HG03135 (cell line): ENCODE data around the gene STAB2.

ENCODE experiments used
- ATAC-seq: cut with Tn5 transposase; IDR thresholded peaks from one replicate; pipeline ENCODE4 v1.9.1; 2021; ENCODE audit warnings: mild to moderate bottlenecking, moderate library complexity; ENCODE audit not compliant: unreplicated experiment

The STAB2 gene

GRCh38 chr12:103586791-103587370 lies at the start of gene STAB2:
TSS of gene STAB2 (plus strand) at chr12:103587273. CDS start at chr12:103587477, 204 bp downstream.
- ATAC-seq: no peak

- ATAC-seq: no peak
Observed at GRCh38 chr12:103538397-103538796, 48.7 kb upstream of the STAB2 start.

DNA sequence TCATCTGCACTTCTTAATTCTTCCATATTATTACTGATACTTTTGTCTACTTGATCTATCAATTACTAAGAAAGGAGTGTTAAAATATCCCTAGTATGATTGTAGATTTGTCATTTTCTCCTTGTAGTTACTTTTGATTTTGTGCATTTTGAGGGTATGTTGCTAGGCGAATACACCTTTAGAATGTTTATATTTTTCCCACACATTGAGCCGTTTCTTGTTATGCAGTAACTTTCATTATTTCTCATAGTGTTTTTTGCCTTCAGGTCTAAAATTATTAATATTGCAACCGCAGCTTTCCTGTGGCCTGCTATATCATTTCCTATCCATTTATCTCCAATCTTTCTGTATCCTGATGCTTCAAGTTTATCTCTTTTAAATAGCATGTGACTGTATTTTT lies 46.8 kb upstream of the STAB2 start:
- ATAC-seq: no peak

GRCh38 chr12:103542078-103542477 lies 45.0 kb upstream of the STAB2 start:
- ATAC-seq: no peak

DNA sequence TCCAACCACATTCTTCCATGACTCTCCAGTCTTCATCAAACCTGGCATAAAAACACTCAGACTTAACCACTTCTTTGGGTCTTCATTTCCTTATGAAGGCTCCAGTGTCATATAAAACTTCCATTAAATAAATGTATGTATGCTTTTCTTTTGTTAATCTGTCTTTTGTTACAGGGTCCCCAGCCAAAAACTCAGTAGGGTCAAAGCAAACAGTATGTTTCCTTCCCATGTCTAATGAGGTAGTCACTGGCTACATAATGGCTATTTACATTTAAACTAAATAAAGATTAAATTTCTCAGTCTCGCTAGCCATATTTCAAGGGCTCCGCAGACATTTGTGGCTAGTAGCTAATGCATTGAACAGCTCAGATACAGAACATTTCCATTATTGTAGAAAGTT lies 40.1 kb upstream of the STAB2 start:
- no peak for ATAC-seq

- no peak for ATAC-seq
Observed at GRCh38 chr12:103547376-103547775, 39.7 kb upstream of the STAB2 start.

GRCh38 chr12:103547929-103548328 lies 39.1 kb upstream of the STAB2 start:
- ATAC-seq: no peak

GRCh38 chr12:103548622-103549601 lies 38.2 kb upstream of the STAB2 start:
- no peak for ATAC-seq

- no peak for ATAC-seq
Observed at GRCh38 chr12:103556890-103557627, 30.0 kb upstream of the STAB2 start.

- no peak for ATAC-seq
Observed at GRCh38 chr12:103557628-103558010, 29.5 kb upstream of the STAB2 start.

GRCh38 chr12:103558879-103559278 lies 28.2 kb upstream of the STAB2 start:
- no peak for ATAC-seq

DNA sequence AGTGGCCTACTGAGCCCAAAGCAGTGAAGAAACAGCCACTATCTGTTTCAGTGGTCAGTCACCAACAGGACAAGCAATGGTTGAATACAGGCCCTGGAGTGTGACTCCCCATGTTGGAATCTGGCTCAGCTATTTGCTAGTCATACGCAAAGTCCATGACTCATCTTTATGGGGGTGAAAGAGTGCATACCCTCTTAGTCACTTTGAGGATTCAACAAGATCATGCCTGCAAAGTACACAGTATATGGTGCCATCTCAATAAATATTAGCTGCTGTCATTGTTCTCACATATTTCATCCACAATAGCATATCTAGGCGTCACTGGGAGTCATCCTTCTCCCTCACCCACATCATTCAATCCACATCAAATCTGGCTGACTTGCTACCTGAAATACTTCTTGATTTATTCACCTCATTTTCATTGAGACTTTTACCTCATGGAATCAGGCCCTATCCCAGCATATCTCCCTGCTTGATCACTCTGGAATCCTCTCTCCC lies 26.4 kb upstream of the STAB2 start:
- ATAC-seq: no peak

DNA sequence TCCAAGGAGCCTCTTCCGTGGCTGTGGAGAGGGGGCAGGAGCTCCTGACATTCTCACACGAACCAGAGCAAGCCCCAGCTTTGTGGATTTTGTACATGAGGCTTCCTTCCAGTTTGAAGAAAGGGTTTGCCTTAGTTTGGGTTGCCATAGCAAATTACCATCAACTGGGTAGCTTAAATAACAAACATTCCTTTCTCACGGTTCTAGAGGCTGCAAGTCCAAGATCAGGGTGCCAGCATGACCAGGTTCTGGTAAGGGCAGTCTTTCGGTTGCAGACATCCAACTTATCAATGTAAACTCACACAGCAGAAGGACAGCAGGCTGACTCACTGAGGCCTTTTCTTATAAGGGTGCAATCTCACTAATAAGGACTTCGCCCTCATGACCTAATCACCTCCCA lies 25.9 kb upstream of the STAB2 start:
- ATAC-seq: no peak

GRCh38 chr12:103566398-103566797 lies 20.7 kb upstream of the STAB2 start:
- no peak for ATAC-seq

DNA sequence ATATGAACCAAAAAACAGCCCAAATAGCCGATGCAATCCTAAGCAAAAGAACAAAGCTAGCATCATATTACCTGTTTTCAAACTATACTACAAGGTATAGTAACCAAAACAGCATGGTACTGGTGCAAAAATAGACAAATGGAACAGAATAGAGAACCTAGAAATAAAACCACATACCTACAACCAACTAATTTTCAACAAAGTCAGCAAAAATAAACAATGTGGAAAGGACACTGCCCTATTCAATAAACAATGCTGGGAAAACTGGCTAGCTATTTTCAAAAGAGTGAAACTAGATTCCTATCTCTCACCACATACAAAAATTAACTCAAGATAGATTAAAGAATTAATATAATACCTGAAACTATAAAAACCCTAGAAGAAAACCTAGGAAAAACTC lies 17.8 kb upstream of the STAB2 start:
- no peak for ATAC-seq

- no peak for ATAC-seq
Observed at GRCh38 chr12:103571286-103571685, 15.8 kb upstream of the STAB2 start.

- ATAC-seq: no peak
Observed at GRCh38 chr12:103572312-103573045, 14.6 kb upstream of the STAB2 start.

- ATAC-seq: no peak
Observed at GRCh38 chr12:103573185-103573584, 13.9 kb upstream of the STAB2 start.

DNA sequence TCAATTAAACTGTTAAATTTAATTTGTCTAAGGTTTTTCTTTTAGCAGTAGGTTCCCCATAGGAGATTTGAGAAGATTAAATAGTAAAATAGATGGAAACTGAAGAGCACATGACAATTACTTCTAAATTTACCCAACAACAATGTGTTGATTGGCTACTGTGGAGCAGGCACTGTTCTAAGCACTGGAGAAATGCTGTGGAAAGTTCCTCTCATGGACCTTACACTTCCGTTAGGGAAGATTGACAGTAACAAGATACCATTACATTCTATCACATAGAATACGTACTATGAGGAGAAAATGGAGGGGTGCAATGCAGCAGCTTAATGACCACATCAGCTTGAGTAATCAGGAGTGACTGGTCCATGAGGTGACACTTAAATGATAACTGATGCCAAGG lies 8.1 kb upstream of the STAB2 start:
- no peak for ATAC-seq

GRCh38 chr12:103580026-103580425 lies 7.0 kb upstream of the STAB2 start:
- no peak for ATAC-seq

DNA sequence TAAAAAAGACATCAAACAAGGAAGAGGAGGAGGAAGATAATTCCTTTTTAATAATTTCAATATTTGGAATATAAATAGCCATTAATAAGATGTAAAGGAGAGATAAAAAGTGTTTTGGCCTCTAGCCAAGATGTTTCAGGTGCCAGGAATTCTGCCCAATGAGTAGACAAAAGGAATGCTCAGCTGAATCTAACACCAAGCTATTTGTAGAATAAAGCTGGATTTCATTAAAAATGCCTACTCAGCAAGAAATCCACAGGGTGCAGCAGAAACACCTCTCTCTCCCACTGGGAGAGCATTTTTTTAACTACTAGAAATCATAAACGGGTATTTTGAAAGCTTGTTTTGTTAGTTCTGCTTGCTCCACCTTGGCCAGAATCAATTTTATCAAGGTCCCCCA lies 4.1 kb upstream of the STAB2 start:
- no peak for ATAC-seq
